Activated naive CD4-positive, alpha-beta T cell (primary cell): ENCODE data around the gene TAS2R46.
"Not testable (repeated sequence)": the region's sequence is repeated elsewhere in the genome, so short reads cannot be mapped to it uniquely, and the experiment has no call there.

Source experiments
- DNase-seq, 4 experiments: peaks; one replicate each; lab custom pipeline; 2025; lab: John Stamatoyannopoulos, UW

TAS2R46 gene

GRCh38 chr12:11062194-11062593, at the start of gene TAS2R46:
Gene TAS2R46, minus strand, starts transcription at chr12:11062294. Its CDS starts 0 bp downstream, at chr12:11062294.
- not testable (repeated sequence) for DNase-seq

DNA sequence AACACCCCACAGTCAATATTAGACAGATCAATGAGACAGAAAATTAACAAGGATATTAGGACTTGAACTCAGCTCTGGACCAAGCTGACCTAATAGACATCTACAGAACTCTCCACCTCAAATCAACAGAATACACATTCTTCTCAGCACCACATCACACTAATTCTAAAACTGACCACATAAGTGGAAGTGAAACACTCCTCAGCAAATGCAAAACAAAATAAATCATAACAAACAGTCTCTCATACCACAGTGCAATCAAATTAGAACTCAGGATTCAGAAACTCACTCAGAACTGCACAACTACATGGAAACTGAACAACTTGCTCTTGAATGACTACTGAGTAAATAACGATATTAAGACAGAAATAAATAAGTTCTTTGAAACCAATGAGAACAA, 49.1 kb upstream of the TAS2R46 start:
- DNase-seq = not testable (repeated sequence)

GRCh38 chr12:11108862-11109261, 46.8 kb upstream of the TAS2R46 start:
- no peak for DNase-seq

DNA sequence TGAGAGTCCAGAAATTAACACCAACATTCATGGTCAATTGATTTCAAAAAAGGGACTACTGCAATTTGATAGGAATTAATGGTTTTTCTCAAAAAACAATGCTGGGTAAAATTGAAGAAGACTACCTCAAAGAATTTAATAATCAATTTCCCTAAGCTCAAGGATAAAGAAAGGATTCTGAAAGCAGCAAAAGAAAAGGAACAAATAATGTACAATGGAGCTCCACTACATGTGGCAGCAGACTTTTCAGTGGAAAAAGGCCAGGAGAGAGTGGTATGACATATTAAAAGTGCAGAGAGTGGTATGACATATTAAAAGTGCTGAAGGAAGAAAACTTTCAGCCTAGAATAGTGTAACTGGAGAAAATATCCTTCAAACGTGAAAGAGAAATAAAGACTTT, 45.6 kb upstream of the TAS2R46 start:
- no peak for DNase-seq

- no peak for DNase-seq
Measured at GRCh38 chr12:11106288-11106687, 44.2 kb upstream of the TAS2R46 start.

- no peak for DNase-seq
Measured at GRCh38 chr12:11105546-11105945, 43.5 kb upstream of the TAS2R46 start.

GRCh38 chr12:11094910-11095309, 32.8 kb upstream of the TAS2R46 start:
- DNase-seq = not testable (repeated sequence)

DNA sequence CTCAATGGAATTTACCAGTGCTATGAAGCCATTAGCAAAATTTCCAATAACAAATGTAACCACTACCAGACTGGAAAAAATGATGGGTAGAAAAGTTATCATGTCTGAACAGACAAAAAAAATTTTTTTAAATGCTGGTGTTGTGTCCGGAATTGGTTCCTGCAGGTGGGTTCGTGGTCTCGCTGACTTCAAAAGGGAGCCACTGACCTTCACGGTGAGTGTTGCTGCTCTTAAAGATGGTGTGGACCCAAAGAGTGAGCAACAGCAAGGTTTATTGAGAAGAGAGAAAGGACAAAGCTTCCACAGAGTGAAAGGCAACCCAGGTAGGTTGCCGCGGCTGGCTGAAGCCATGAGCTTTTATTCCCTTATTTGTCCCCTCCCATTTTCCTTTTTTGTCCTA, 30.0 kb upstream of the TAS2R46 start, which contains the start of gene TAS2R43:
TSS of gene TAS2R43 (minus strand) at position 186 of the 400 bp plus-strand sequence. CDS start at position 102, 84 bp downstream.
- no peak for DNase-seq

GRCh38 chr12:11089246-11089645, 27.2 kb upstream of the TAS2R46 start:
- DNase-seq = no peak

GRCh38 chr12:11085419-11085818, 23.3 kb upstream of the TAS2R46 start:
- DNase-seq = no peak

DNA sequence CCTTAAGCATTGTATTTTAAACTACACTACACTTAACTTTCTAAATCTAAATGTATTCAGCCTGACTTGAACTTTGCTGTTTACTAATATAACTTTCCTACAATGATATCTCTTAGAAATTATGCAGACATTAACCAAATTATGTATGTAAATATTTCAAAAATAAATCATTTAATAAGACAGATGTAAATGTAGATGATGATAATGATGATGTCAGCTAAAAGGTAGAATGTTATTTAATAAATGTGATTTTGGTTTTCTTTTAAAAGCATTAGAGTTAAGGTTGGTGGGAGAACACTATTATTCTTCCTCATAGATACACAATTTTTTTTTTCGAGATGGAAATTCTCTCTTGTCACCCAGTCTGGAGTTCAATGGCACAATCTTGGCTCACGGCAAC, 19.9 kb upstream of the TAS2R46 start:
- no peak for DNase-seq

GRCh38 chr12:11078246-11078645, 16.2 kb upstream of the TAS2R46 start:
- DNase-seq = no peak

- DNase-seq = no peak
Measured at GRCh38 chr12:11075642-11076041, 13.5 kb upstream of the TAS2R46 start.

GRCh38 chr12:11071414-11071813, 9.3 kb upstream of the TAS2R46 start:
- no peak for DNase-seq

DNA sequence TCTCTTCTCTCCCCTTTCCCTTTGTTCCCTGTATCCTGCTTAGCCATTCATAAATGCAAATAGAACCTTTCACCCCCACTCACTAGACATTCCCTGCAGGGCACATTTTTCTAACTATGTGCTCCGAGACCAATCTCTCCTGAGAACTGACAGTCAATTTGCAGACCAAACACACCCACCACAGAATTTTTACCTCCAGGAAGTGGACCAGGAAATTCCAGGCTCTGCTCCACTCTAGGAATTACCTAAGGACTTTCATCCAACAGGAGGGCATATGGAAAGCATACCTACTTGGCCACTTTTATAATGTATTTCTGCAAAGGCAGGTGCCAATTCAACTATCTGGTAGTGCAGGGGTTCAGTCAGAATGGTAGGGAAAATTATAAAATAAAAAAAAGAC, 8.9 kb upstream of the TAS2R46 start:
- no peak for DNase-seq

DNA sequence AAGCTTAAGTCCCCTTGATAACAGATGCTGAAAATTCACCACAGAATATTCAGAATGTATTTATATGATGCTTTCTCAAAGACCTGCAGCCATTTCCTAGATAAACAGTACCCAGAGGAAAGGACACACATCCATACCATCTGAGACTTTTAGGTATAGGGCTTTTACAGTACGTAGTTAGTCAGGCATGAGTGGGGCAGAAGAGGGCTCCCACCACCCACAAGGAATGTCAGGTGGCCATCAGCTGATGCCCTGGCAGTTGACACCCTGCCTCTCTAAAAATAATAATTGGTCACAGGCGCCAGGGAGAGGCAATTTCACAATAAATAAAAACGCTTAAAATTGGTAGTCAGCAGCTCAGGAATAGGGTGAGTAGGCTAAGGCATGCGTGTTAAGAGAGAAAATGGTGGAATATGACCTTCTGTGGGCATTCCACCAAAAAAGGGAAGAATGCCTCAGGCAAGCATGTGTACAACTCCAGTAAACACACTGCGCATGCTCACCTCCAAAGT, 7.8 kb upstream of the TAS2R46 start:
- no peak for DNase-seq

- DNase-seq = no peak
Measured at GRCh38 chr12:11067514-11067913, 5.4 kb upstream of the TAS2R46 start.

DNA sequence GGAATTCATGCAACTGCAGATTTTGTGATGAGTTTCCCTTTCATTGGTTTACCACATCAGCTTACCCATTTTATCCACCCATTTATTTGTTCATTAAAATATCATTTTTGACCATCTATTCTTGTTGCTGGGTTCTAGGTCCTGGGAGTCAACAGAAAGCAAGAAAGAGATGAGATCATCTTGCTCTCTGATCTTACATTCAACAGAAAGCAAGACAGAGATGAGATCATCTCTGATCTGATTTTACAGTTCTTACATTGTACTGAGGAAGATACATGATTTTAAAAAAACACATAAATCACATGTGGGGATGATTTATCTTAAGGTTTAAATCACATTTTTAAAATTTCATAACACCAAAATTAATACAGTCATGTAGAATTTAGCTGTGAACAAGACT, 2.3 kb downstream of the TAS2R46 start:
- no peak for DNase-seq

DNA sequence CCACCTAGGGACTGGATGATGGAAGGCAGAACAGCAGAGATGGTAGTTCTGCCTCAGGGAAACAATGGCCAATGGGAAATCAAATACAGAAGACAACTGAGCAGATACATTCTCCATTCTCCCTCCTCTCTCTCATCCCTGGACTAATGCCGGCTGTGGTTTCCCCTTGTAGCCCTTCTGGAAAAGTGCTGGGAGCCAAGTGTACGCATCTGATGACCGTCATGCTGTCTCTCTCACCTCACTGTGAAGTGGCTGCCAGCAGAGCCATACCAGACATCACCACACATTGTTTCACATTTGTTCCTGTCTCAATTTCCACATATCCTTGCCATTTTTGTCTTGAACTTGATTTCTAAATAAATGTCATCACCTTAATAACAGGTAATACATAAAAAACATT, 3.1 kb downstream of the TAS2R46 start:
- no peak for DNase-seq

DNA sequence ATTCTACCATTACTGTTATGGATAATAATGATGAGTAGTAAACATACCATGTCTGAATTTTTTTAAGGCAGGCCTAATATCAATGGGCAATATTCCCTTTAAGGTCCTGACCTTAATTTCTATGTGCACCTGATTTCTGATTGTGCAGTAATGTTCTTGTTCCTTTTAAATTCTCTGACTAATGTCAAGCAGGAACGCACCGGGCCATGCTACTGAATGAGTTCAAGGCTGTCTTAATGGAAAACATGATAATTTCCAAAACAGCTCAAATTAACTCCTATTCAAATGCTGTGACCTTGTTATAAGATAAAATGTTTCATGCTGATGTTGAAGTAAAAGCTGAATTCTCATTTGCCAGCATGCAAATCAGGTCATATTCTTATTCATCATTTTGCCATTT, 6.8 kb downstream of the TAS2R46 start:
- DNase-seq = no peak

DNA sequence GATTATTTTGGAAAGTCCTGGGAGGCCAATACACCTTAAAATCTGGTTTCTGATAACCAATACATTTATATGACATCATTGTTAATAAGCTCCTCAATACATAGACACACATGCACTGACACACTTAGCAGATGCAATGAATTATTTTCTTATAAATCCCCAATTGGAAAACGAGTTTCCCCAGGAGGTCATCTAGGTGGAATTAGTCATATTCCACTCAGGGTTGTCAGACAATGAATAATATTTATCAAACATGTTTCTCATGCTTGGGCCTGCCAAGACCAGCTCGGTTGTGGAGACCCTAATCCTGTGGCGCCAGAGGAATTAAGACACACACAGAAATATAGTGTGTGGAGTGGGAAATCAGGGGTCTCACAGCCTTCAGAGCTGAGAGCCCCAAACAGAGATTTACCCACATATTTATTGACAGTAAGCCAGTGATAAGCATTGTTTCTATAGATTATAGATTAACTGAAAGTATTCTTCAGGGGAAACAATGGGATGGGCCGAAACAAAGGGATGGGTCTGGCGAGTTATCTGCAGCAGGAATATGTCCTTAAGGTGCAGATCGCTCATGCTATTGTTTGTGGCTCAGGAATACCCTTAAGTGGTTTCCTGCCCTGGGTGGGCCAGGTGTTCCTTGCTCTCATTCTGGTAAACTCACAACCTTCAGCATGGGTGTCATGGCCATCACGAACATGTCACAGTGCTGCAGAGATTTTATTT, 12.1 kb downstream of the TAS2R46 start:
- not testable (repeated sequence) for DNase-seq

GRCh38 chr12:11041366-11041765, 20.7 kb downstream of the TAS2R46 start:
- not testable (repeated sequence) for DNase-seq

DNA sequence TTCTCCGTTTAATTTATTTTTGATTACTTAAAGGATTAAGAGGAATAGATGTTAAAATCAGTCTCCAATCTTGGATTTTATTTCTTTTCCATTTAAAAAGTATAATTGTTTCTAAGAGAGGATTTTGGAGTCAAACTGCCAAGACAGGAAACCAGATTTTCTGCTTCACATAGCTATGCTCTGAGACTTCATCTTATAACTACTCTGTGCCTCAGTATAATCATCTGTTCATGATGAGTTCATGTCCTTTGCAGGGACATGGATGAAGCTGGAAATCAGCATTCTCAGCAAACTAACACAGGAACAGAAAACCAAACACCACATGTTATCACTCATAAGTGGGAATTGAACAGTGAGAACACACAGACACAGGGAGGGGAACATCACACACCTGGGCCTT, 21.9 kb downstream of the TAS2R46 start:
- no peak for DNase-seq

DNA sequence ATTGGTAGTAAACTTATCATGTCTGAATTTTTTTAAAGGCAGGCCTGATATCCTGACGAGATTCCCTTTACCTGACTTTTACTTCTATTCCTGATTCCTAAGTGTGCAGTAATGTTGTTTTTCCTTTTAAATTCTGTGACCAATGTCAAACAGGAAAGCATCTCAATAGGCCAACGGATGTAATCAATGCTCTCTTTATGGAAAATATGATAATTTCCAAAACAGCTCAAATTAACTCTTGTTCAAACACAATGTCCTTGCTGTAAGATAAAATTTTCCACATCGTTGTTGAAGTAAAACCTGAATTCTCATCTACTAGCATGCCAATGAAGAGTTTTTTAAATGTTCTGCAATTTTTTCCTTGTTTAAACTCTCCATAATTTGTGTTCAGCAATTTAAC, 22.9 kb downstream of the TAS2R46 start:
- no peak for DNase-seq
